Activated CD4-positive, alpha-beta T cell treated with anti-CD3 and anti-CD28 coated beads, Interleukin-2, amount 10 ng/mL, durations not matched to agents 24 days and 14 days (primary cell): Measurements from ENCODE around the gene PTPRD. TPM values are rescaled to one million over a fixed set of nuclear protein-coding genes. Genes with fewer than 3 reads are reported as not detected.

Source experiments
- DNase-seq: peaks from one replicate; pipeline ENCODE4 v3.0.0; 2022
- H3K27ac Mint-ChIP-seq: one replicate; pipeline ENCODE4 v1.8.0; 2022; ENCODE audit warnings: mild to moderate bottlenecking, mixed read lengths
- H3K27me3 Mint-ChIP-seq: one replicate; pipeline ENCODE4 v1.8.0; 2022; ENCODE audit warnings: mixed read lengths
- H3K36me3 Mint-ChIP-seq: one replicate; pipeline ENCODE4 v1.8.0; 2022; ENCODE audit warnings: low read depth, mild to moderate bottlenecking, mixed read lengths
- H3K4me1 Mint-ChIP-seq: one replicate; pipeline ENCODE4 v1.8.0; 2021; ENCODE audit warnings: mixed read lengths
- H3K4me3 Mint-ChIP-seq: one replicate; pipeline ENCODE4 v1.8.0; 2022; ENCODE audit warnings: mild to moderate bottlenecking, moderate library complexity, mixed read lengths
- H3K9me3 Mint-ChIP-seq: one replicate; pipeline ENCODE4 v1.8.0; 2021; ENCODE audit warnings: mixed read lengths
- intact Hi-C: fragments of 100-400 bp; cut with micrococcal nuclease; formaldehyde crosslinking; loops from one replicate; pipeline ENCODE4 v1.15.1; 2023
- total RNA-seq: library from RNA; stranded (reverse); gene quantifications from 2 replicates; pipeline ENCODE4 v1.2.3, GENCODE V29; 2022

PTPRD gene
- total RNA-seq, 1 donor from 2014 or later, result not detected

- Mint-ChIP-seq H3K36me3 (no peaks in the 10 kb centered on the region), H3K4me3 (no peak overlapping the region), H3K27ac (no peak overlapping the region), H3K4me1 (no peaks in the 10 kb centered on the region), H3K9me3 (no peaks in the 10 kb centered on the region), H3K27me3 (no peaks in the 10 kb centered on the region)
- intact Hi-C loops, result no loop called here
- DNase-seq, result no peak
Observed at GRCh38 chr9:9754186-9754585, 858.6 kb downstream of the PTPRD start.

- intact Hi-C loops, result no loop called here
- DNase-seq, result no peak
- H3K27me3 Mint-ChIP-seq, result no peaks in the 10 kb centered on the region
- no peaks in the 10 kb centered on the region for H3K4me1 Mint-ChIP-seq
- no peak overlapping the region for H3K27ac Mint-ChIP-seq
- H3K36me3 Mint-ChIP-seq, result no peaks in the 10 kb centered on the region
- H3K9me3 Mint-ChIP-seq, result no peaks in the 10 kb centered on the region
- no peak overlapping the region for H3K4me3 Mint-ChIP-seq
Observed at GRCh38 chr9:9753266-9753665, 859.5 kb downstream of the PTPRD start.

GRCh38 chr9:9752722-9753121 is 860.1 kb downstream of the PTPRD start:
- Mint-ChIP-seq H3K4me3 (no peak overlapping the region), H3K27me3 (no peaks in the 10 kb centered on the region), H3K9me3 (no peaks in the 10 kb centered on the region), H3K36me3 (no peaks in the 10 kb centered on the region), H3K4me1 (no peaks in the 10 kb centered on the region), H3K27ac (no peak overlapping the region)
- DNase-seq, result no peak
- intact Hi-C loops, result no loop called here

- Mint-ChIP-seq H3K9me3 (no peaks in the 10 kb centered on the region), H3K4me3 (no peak overlapping the region), H3K36me3 (no peaks in the 10 kb centered on the region), H3K27me3 (no peaks in the 10 kb centered on the region), H3K4me1 (no peaks in the 10 kb centered on the region), H3K27ac (no peak overlapping the region)
- intact Hi-C loops, result no loop called here
- no peak for DNase-seq
Observed at GRCh38 chr9:9751996-9752395, 860.8 kb downstream of the PTPRD start.

- no peak for DNase-seq
- Mint-ChIP-seq H3K4me1 (no peaks in the 10 kb centered on the region), H3K27ac (no peak overlapping the region), H3K27me3 (no peaks in the 10 kb centered on the region), H3K4me3 (no peak overlapping the region), H3K9me3 (no peaks in the 10 kb centered on the region), H3K36me3 (no peaks in the 10 kb centered on the region)
- intact Hi-C loops, result no loop called here
Observed at GRCh38 chr9:9750719-9751118, 862.1 kb downstream of the PTPRD start.

GRCh38 chr9:9749591-9749990 is 863.2 kb downstream of the PTPRD start:
- Mint-ChIP-seq H3K27ac (no peak overlapping the region), H3K4me3 (no peak overlapping the region), H3K36me3 (no peaks in the 10 kb centered on the region), H3K27me3 (no peaks in the 10 kb centered on the region), H3K9me3 (no peaks in the 10 kb centered on the region), H3K4me1 (no peaks in the 10 kb centered on the region)
- intact Hi-C loops, result no loop called here
- DNase-seq, result no peak

- Mint-ChIP-seq H3K36me3 (no peaks in the 10 kb centered on the region), H3K4me1 (no peaks in the 10 kb centered on the region), H3K27ac (no peak overlapping the region), H3K4me3 (no peak overlapping the region), H3K27me3 (no peaks in the 10 kb centered on the region), H3K9me3 (no peaks in the 10 kb centered on the region)
- intact Hi-C loops, result no loop called here
- DNase-seq, result no peak
Observed at GRCh38 chr9:9747787-9748186, 865.0 kb downstream of the PTPRD start.

- no peaks in the 10 kb centered on the region for H3K27me3 Mint-ChIP-seq
- no peak for DNase-seq
- H3K36me3 Mint-ChIP-seq, result no peaks in the 10 kb centered on the region
- H3K4me1 Mint-ChIP-seq, result no peaks in the 10 kb centered on the region
- no peak overlapping the region for H3K4me3 Mint-ChIP-seq
- H3K9me3 Mint-ChIP-seq, result no peaks in the 10 kb centered on the region
- H3K27ac Mint-ChIP-seq, result no peak overlapping the region
- intact Hi-C loops, result no loop called here
Observed at GRCh38 chr9:9746826-9747225, 866.0 kb downstream of the PTPRD start.

- Mint-ChIP-seq H3K4me3 (no peak overlapping the region), H3K27me3 (no peaks in the 10 kb centered on the region), H3K27ac (no peak overlapping the region), H3K4me1 (no peaks in the 10 kb centered on the region), H3K9me3 (peaks cover 6% of the 10 kb centered on the region), H3K36me3 (no peaks in the 10 kb centered on the region)
- intact Hi-C loops, result no loop called here
- no peak for DNase-seq
Observed at GRCh38 chr9:9743822-9744221, 869.0 kb downstream of the PTPRD start.

GRCh38 chr9:9730174-9730573 is 882.6 kb downstream of the PTPRD start:
- Mint-ChIP-seq H3K9me3 (no peaks in the 10 kb centered on the region), H3K27ac (no peak overlapping the region), H3K27me3 (no peaks in the 10 kb centered on the region), H3K4me3 (no peak overlapping the region), H3K4me1 (no peaks in the 10 kb centered on the region), H3K36me3 (no peaks in the 10 kb centered on the region)
- no peak for DNase-seq
- intact Hi-C loops, result no loop called here

- Mint-ChIP-seq H3K27me3 (no peaks in the 10 kb centered on the region), H3K36me3 (no peaks in the 10 kb centered on the region), H3K4me3 (no peak overlapping the region), H3K4me1 (no peaks in the 10 kb centered on the region), H3K27ac (no peak overlapping the region), H3K9me3 (no peaks in the 10 kb centered on the region)
- intact Hi-C loops, result no loop called here
- DNase-seq, result no peak
Observed at GRCh38 chr9:9729082-9729481, 883.7 kb downstream of the PTPRD start.

GRCh38 chr9:9719373-9720112 is 893.3 kb downstream of the PTPRD start:
- Mint-ChIP-seq H3K4me3 (no peak overlapping the region), H3K27me3 (no peaks in the 10 kb centered on the region), H3K4me1 (no peaks in the 10 kb centered on the region), H3K9me3 (no peaks in the 10 kb centered on the region), H3K27ac (no peak overlapping the region), H3K36me3 (no peaks in the 10 kb centered on the region)
- no peak for DNase-seq
- intact Hi-C loops, result no loop called here

GRCh38 chr9:9718691-9719090 is 894.1 kb downstream of the PTPRD start:
- Mint-ChIP-seq H3K27me3 (no peaks in the 10 kb centered on the region), H3K9me3 (no peaks in the 10 kb centered on the region), H3K36me3 (no peaks in the 10 kb centered on the region), H3K4me3 (no peak overlapping the region), H3K27ac (no peak overlapping the region), H3K4me1 (no peaks in the 10 kb centered on the region)
- DNase-seq, result no peak
- intact Hi-C loops, result no loop called here

- Mint-ChIP-seq H3K36me3 (no peaks in the 10 kb centered on the region), H3K27ac (no peak overlapping the region), H3K9me3 (no peaks in the 10 kb centered on the region), H3K4me3 (no peak overlapping the region), H3K4me1 (no peaks in the 10 kb centered on the region), H3K27me3 (no peaks in the 10 kb centered on the region)
- DNase-seq, result no peak
- intact Hi-C loops, result no loop called here
Observed at GRCh38 chr9:9679433-9679832, 933.4 kb downstream of the PTPRD start.

GRCh38 chr9:9674461-9674860 is 938.3 kb downstream of the PTPRD start:
- DNase-seq, result no peak
- Mint-ChIP-seq H3K36me3 (no peaks in the 10 kb centered on the region), H3K27me3 (no peaks in the 10 kb centered on the region), H3K9me3 (no peaks in the 10 kb centered on the region), H3K4me3 (no peak overlapping the region), H3K4me1 (no peaks in the 10 kb centered on the region), H3K27ac (no peak overlapping the region)
- intact Hi-C loops, result no loop called here
